ENCODE results near the gene EEA1.

DNA sequence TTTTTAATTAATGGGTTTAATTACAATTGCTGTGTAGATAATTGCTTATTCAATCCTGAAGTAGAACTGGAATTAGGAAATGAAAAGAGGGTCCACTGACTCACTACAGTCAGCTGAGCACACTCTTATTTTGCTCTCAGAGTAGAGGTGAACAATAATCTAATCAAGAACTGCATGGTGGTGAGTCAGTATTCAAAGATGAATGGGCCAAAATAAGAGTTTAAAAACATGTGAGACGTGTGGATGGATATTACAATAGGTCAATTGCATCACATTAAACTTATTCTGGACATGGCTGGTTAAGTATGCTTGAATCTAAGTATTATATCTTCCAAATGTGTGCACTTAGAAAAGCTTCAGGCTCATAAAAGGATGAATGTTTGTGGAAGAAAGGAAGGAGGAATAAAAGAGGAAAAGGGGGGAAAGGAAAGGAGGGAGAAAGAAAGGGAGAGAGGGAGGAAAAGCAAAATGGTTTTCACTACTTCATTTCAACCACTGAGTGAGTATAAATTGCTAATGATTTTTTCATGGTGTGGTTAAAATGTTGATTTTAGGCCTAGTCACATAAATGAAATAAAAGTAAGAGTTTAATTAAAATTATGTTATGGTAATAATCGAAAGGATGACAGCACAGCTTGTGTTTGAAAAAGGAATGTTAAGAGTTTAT is 27.0 kb upstream of the EEA1 start:
- TF ChIP-seq BHLHE40 (IDR thresholded peaks at IDR 0.05; ENCODE audit: borderline replicate concordance) (no peak), CTBP1 (IDR thresholded peaks at IDR 0.05; ENCODE audit: borderline replicate concordance) (no peak), FOXK2 (IDR thresholded peaks at IDR 0.05) (no peak), FOXA1 (IDR thresholded peaks at IDR 0.05) (no peak), FOXM1 (IDR thresholded peaks at IDR 0.05; ENCODE audit: borderline replicate concordance) (no peak), SUZ12 (IDR thresholded peaks at IDR 0.05) (no peak), SP1 (IDR thresholded peaks at IDR 0.05) (no peak), L3MBTL2 (conservative IDR thresholded peaks at IDR 0.05) (no peak), ZNF384 (IDR thresholded peaks at IDR 0.05) (no peak), ELF4 (IDR thresholded peaks at IDR 0.05) (no peak)
- TF ChIP-seq, protein P1, sequence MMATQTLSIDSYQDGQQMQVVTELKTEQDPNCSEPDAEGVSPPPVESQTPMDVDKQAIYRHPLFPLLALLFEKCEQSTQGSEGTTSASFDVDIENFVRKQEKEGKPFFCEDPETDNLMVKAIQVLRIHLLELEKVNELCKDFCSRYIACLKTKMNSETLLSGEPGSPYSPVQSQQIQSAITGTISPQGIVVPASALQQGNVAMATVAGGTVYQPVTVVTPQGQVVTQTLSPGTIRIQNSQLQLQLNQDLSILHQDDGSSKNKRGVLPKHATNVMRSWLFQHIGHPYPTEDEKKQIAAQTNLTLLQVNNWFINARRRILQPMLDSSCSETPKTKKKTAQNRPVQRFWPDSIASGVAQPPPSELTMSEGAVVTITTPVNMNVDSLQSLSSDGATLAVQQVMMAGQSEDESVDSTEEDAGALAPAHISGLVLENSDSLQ (IDR thresholded peaks at IDR 0.05) = no peak

Data from HEK293T (cell line).